K562 (cell line): Measurements from ENCODE around the gene ARMC9. TPM values are rescaled to one million over a fixed set of nuclear protein-coding genes. Genes with fewer than 3 reads are reported as not detected.

Source experiments
- ATAC-seq: fragments of 200-7000 bp; cut with Tn5 transposase; 3 replicates; pipeline ENCODE4 v1.9.1; 2020; ENCODE audit warnings: moderate library complexity
- BruUV-seq: library from RNA; stranded (reverse); fragments of 400-500 nt; replicated peaks from 2 replicates; lab custom pipeline; 2021; lab: Mats Ljungman, UMichigan
- CTCF ChIA-PET: fragments of 300-600 bp; formaldehyde crosslinking; extraction: SDS; loops from one replicate; lab custom pipeline; 2021; ENCODE audit warnings: low intra/inter-chr PET ratio; lab: Yijun Ruan, JAX
- POLR2A ChIA-PET: fragments of 300-600, 350-650 bp; sonication (Branson Sonifier 250); formaldehyde crosslinking; extraction: SDS; loops from one replicate; lab custom pipeline; 2021; ENCODE audit warnings: antibody characterized with exemption, inconsistent platforms; lab: Yijun Ruan, JAX
- DNase-seq, 4 experiments: peaks; one replicate each; pipeline versions ENCODE4 v3.0.0 to v3.0.0-alpha.2; 2011 to 2018; ENCODE audit warnings: low spot score in 3 of 4, mixed read lengths in 3 of 4; ENCODE audit errors: extremely low read depth in 1 of 4
- FAIRE-seq: peaks from 2 replicates; lab custom pipeline; 2011; peaks lifted over from hg19 to GRCh38; lab: Jason Lieb, UNC
- H2AFZ ChIP-seq: 2 replicates; pipeline ENCODE4 v1.6.0; 2011; ENCODE audit warnings: low read depth, low read length, control low read depth, inconsistent platforms
- H3K27ac ChIP-seq: fragments of 200-600 bp; 3 replicates; pipeline ENCODE4 v1.8.0; 2011; ENCODE audit warnings: low read depth, mild to moderate bottlenecking, control low read depth, inconsistent platforms, low read length, moderate library complexity, mixed read lengths; ENCODE audit errors: extremely low read depth
- H3K27me3 ChIP-seq, 2 experiments: fragments of 300-600 bp in 1 of 2; 2 replicates in 1 of 2; 3 replicates in 1 of 2; pipeline versions ENCODE4 v1.6.0 to v1.8.0; 2011; ENCODE audit warnings: inconsistent platforms in 2 of 2, low read length in 2 of 2, mild to moderate bottlenecking in 1 of 2, mixed read lengths in 1 of 2, moderate library complexity in 1 of 2; ENCODE audit not compliant: control insufficient read depth in 2 of 2, insufficient read depth in 2 of 2
- H3K36me3 ChIP-seq: fragments of 300-600 bp; 3 replicates; pipeline ENCODE4 v1.8.0; 2011; ENCODE audit warnings: mild to moderate bottlenecking, low read length, inconsistent platforms; ENCODE audit not compliant: control insufficient read depth, insufficient read depth
- H3K4me1 ChIP-seq, 2 experiments: fragments of 200-600 bp in 1 of 2; replicated peaks in 1 of 2; 2 replicates in 1 of 2; 3 replicates in 1 of 2; pipeline versions ENCODE4 v1.5.1 to v1.8.0; 2011; ENCODE audit warnings: inconsistent platforms in 2 of 2, low read length in 2 of 2, mild to moderate bottlenecking in 1 of 2, mixed read lengths in 1 of 2, moderate library complexity in 1 of 2; ENCODE audit not compliant: control insufficient read depth in 2 of 2, insufficient read depth in 2 of 2
- H3K4me2 ChIP-seq: 2 replicates; pipeline ENCODE4 v1.6.1; 2011; ENCODE audit warnings: low read length, control low read depth, inconsistent platforms, mixed read lengths; ENCODE audit not compliant: insufficient read depth
- H3K4me3 ChIP-seq: fragments of 200-600 bp; sonication (generic), shearing (Covaris generic); 2 replicates; pipeline ENCODE4 v1.5.1; 2016; ENCODE audit warnings: control low read depth, inconsistent platforms
- H3K79me2 ChIP-seq: fragments of 200-600 bp; 3 replicates; pipeline ENCODE4 v1.8.0; 2011; ENCODE audit warnings: low read length, inconsistent platforms; ENCODE audit not compliant: control insufficient read depth, insufficient read depth
- H3K9ac ChIP-seq, 2 experiments: 2 replicates each; pipeline versions ENCODE4 v1.6.0 to v1.6.1; 2011; ENCODE audit warnings: low read depth in 2 of 2, low read length in 2 of 2, control low read depth in 1 of 2, inconsistent platforms in 1 of 2, mild to moderate bottlenecking in 1 of 2, mixed read lengths in 1 of 2; ENCODE audit not compliant: insufficient read depth in 1 of 2
- H3K9me1 ChIP-seq: one replicate; pipeline ENCODE4 v1.6.0; 2011; ENCODE audit warnings: inconsistent platforms, mild to moderate bottlenecking, low read length, moderate library complexity; ENCODE audit not compliant: control insufficient read depth, insufficient read depth
- H3K9me3 ChIP-seq: replicated peaks from 2 replicates; pipeline ENCODE4 v1.5.1; 2011; ENCODE audit warnings: low read depth, low read length, inconsistent platforms; ENCODE audit not compliant: control insufficient read depth, insufficient read depth
- H4K20me1 ChIP-seq: replicated peaks from 2 replicates; pipeline ENCODE4 v1.6.1; 2011; ENCODE audit warnings: low read length, inconsistent platforms, mixed read lengths; ENCODE audit not compliant: control insufficient read depth, insufficient read depth
- CBFA2T3 ChIP-seq: fragments of 450-650 bp; IDR thresholded peaks from 2 replicates; pipeline ENCODE4 v1.6.1; 2017
- CTCF ChIP-seq, 3 experiments: IDR thresholded peaks in 2 of 3; conservative IDR thresholded peaks in 1 of 3; 2 replicates each; pipeline ENCODE4 v1.5.1; 2011 to 2012; ENCODE audit warnings: low read length in 3 of 3, mild to moderate bottlenecking in 3 of 3, control low read depth in 2 of 3, improper control_type of control experiment in 1 of 3, inconsistent platforms in 1 of 3, low read depth in 1 of 3, mixed read lengths in 1 of 3, moderate library complexity in 1 of 3; ENCODE audit not compliant: insufficient read depth in 2 of 3
- CXXC5 ChIP-seq: fragments of 250-450 bp; sonication (Bioruptor Pico); IDR thresholded peaks from 2 replicates; pipeline ENCODE4 v1.8.0; 2022; ENCODE audit warnings: inconsistent platforms, mild to moderate bottlenecking, moderate library complexity
- FOXA3 ChIP-seq, 2 experiments: fragments of 450-650 bp in 1 of 2; sonication (generic) in 1 of 2; formaldehyde crosslinking; IDR thresholded peaks in 1 of 2; conservative IDR thresholded peaks in 1 of 2; 2 replicates each; pipeline versions ENCODE4 v1.4.0 to v1.8.0; 2020 to 2022; ENCODE audit warnings: mild to moderate bottlenecking in 2 of 2, missing genetic modification reagents in 1 of 2
- HDGF ChIP-seq: fragments of 450-650 bp; IDR thresholded peaks from 2 replicates; pipeline ENCODE4 v1.6.1; 2016
- KAT7 ChIP-seq: sonication (generic); formaldehyde crosslinking; IDR thresholded peaks from 2 replicates; pipeline ENCODE4 v1.8.0; 2022; ENCODE audit warnings: missing genetic modification reagents, mild to moderate bottlenecking, borderline replicate concordance
- RAD21 ChIP-seq, 2 experiments: fragments of 250-450 bp in 1 of 2; fragments of 450-650 bp in 1 of 2; sonication (Bioruptor Pico) in 1 of 2; formaldehyde crosslinking in 1 of 2; IDR thresholded peaks in 1 of 2; conservative IDR thresholded peaks in 1 of 2; 2 replicates each; pipeline versions ENCODE4 v1.4.0 to v1.8.0; 2020 to 2022; ENCODE audit warnings: mild to moderate bottlenecking in 2 of 2, moderate library complexity in 1 of 2
- SMC3 ChIP-seq: conservative IDR thresholded peaks from 2 replicates; pipeline ENCODE4 v1.6.1; 2011; ENCODE audit warnings: low read depth, low read length, improper control_type of control experiment; ENCODE audit not compliant: insufficient read depth
- TCF3 ChIP-seq: sonication (generic); formaldehyde crosslinking; IDR thresholded peaks from 2 replicates; pipeline ENCODE4 v1.4.0; 2020; ENCODE audit warnings: mild to moderate bottlenecking, missing genetic modification reagents
- ZBTB7A ChIP-seq: IDR thresholded peaks from 2 replicates; pipeline ENCODE4 v1.6.1; 2011; ENCODE audit warnings: low read depth, mild to moderate bottlenecking, low read length, moderate library complexity, borderline replicate concordance; ENCODE audit not compliant: control insufficient read depth
- WGBS: fragments of 100-300 bp; shearing (Covaris generic); methylation state at CpG from one replicate; pipeline ENCODE4 v1.1.6; 2016; ENCODE audit warnings: low coverage, mixed read lengths; ENCODE audit not compliant: insufficient coverage; ENCODE audit errors: missing lambda C conversion rate; 5-methylcytosine and 5-hydroxymethylcytosine counted together
- in situ Hi-C: fragments of 300-500 bp; cut with MboI; formaldehyde crosslinking; loops from 4 replicates; pipeline ENCODE4 v1.15.0; 2018; ENCODE audit warnings: inconsistent platforms, mixed read lengths
- intact Hi-C: fragments of 100-400 bp; cut with micrococcal nuclease; formaldehyde crosslinking; loops from 2 replicates; pipeline ENCODE4 v1.14.2; 2022
- polyA plus RNA-seq, 8 experiments: library from polyadenylated mRNA; depleted of rRNA in 4 of 8; stranded (reverse) in 5 of 8; unstranded in 3 of 8; fragments of >200 nt; fragmentation: Nextera tagmentation in 2 of 8; fragmentation: Illumina TruSeq in 1 of 8; extraction: Ambion mirVana in 2 of 8; extraction: Trizol in 1 of 8; gene quantifications; 2 replicates each; pipeline versions ENCODE4 v1.2.1 to v1.2.3, GENCODE V29; 2011 to 2014; ENCODE audit warnings: inconsistent platforms in 1 of 8, missing spikeins in 1 of 8
- total RNA-seq, 7 experiments: library from RNA; depleted of rRNA in 6 of 7; stranded (reverse); fragments of >200 nt in 6 of 7; fragmentation: Illumina TruSeq in 2 of 7; extraction: Trizol in 2 of 7; gene quantifications; 2 replicates each; pipeline versions ENCODE4 v1.2.1 to v1.2.3, GENCODE V29; 2011 to 2021; ENCODE audit warnings: low replicate concordance in 1 of 7
- TF ChIP-seq, protein P1 (sequence below), 2 experiments: IDR thresholded peaks; 2 replicates each; pipeline ENCODE4 v1.6.1; 2012; ENCODE audit warnings: improper control_type of control experiment in 2 of 2, low read depth in 2 of 2, low read length in 2 of 2, borderline replicate concordance in 1 of 2

Gene ARMC9
- total and polyA plus RNA-seq, 9 of the 15 experiments (the other 6 are each of a cell fraction or from before 2014, with no cell fraction given): 0.36 to 2.3 (median 1.1) TPM

GRCh38 chr2:231297108-231297908, 98.9 kb downstream of the ARMC9 start:
- H3K27me3 ChIP-seq: peaks cover 11 to 34% of the 10 kb centered on the region in 2 experiments; a peak in 3 of 5 replicates
- no TSS peak for BruUV-seq
- H3K4me3 ChIP-seq: no peak overlapping the region
- ATAC-seq (peak; percentile 95), FAIRE-seq (no peak), DNase-seq (peak; percentile 59 to 68 (median 64))
- H3K4me1 ChIP-seq: peaks cover 0 to 3% of the 10 kb centered on the region in 2 experiments; a peak in 3 of 5 replicates
- H4K20me1 ChIP-seq: no peaks in the 10 kb centered on the region
- 9% methylated on average over 11 of the region's 12 CpGs for WGBS
- no peaks in the 10 kb centered on the region for H3K9me1 ChIP-seq
- H3K9ac ChIP-seq: no peak overlapping the region
- no peak overlapping the region for H3K27ac ChIP-seq
- no peak overlapping the region for H3K4me2 ChIP-seq
- intact Hi-C loops: loop anchor here (2.0 to 10.0 kb wide), 2 partner anchors 107 to 155 kb away; no protein-coding TSS in a partner anchor
- H2AFZ ChIP-seq: peak overlapping the region; percentile 17; the same call in 1 of the 2 replicates
- ChIA-PET POLR2A (no interaction called here), CTCF (no interaction called here)
- H3K79me2 ChIP-seq: no peaks in the 10 kb centered on the region
- in situ Hi-C loops: no loop called here
- H3K9me3 ChIP-seq: no peaks in the 10 kb centered on the region
- H3K36me3 ChIP-seq: no peaks in the 10 kb centered on the region
- TF ChIP-seq SMC3 (peak; percentile 36; the same call in 1 of the 2 replicates), ZBTB7A (peak; percentile 48; the same call in 1 of the 2 replicates), KAT7 (CRISPR knock-in tag) (no peak), RAD21 (CRISPR knock-in tag; conservative IDR thresholded peaks at IDR 0.05 in 1 of 2, IDR thresholded peaks at IDR 0.05 in 1 of 2) (peak; percentile 40 to 59), HDGF (no peak), CTCF (IDR thresholded peaks at IDR 0.05 in 2 of 3, conservative IDR thresholded peaks at IDR 0.05 in 1 of 3; ENCODE audit: insufficient read depth in 2 of 3, low read depth in 1 of 3, low read length in 3 of 3) (peak; percentile 61 to 69 (median 68)), CXXC5 (CRISPR knock-in tag) (no peak), FOXA3 (CRISPR knock-in tag; conservative IDR thresholded peaks at IDR 0.05 in 1 of 2, IDR thresholded peaks at IDR 0.05 in 1 of 2) (peak in 1 of 2 experiments; percentile 84; a peak in 1 of 4 replicates), CBFA2T3 (peak; percentile 42; the same call in 1 of the 2 replicates), TCF3 (peak; percentile 45)
- TF ChIP-seq, protein P1, sequence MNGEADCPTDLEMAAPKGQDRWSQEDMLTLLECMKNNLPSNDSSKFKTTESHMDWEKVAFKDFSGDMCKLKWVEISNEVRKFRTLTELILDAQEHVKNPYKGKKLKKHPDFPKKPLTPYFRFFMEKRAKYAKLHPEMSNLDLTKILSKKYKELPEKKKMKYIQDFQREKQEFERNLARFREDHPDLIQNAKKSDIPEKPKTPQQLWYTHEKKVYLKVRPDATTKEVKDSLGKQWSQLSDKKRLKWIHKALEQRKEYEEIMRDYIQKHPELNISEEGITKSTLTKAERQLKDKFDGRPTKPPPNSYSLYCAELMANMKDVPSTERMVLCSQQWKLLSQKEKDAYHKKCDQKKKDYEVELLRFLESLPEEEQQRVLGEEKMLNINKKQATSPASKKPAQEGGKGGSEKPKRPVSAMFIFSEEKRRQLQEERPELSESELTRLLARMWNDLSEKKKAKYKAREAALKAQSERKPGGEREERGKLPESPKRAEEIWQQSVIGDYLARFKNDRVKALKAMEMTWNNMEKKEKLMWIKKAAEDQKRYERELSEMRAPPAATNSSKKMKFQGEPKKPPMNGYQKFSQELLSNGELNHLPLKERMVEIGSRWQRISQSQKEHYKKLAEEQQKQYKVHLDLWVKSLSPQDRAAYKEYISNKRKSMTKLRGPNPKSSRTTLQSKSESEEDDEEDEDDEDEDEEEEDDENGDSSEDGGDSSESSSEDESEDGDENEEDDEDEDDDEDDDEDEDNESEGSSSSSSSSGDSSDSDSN (IDR thresholded peaks at IDR 0.05; ENCODE audit: borderline replicate concordance in 1 of 2, low read depth in 2 of 2, low read length in 2 of 2): no peak
